H1 (cell line): ENCODE measurements around the gene AKAP12. TPM values are rescaled to one million over a fixed set of nuclear protein-coding genes. Genes with fewer than 3 reads are reported as not detected.

Experiments
- CTCF ChIA-PET: fragments of 300-600 bp; sonication (Branson Sonifier 250); formaldehyde crosslinking; loops from one replicate; lab custom pipeline; 2021; ENCODE audit not compliant: partially characterized antibody; lab: Charles Lee
- POLR2A ChIA-PET: fragments of 300-600 bp; sonication (Branson Sonifier 250); formaldehyde crosslinking; loops from one replicate; lab custom pipeline; 2021; ENCODE audit warnings: inconsistent platforms; ENCODE audit not compliant: partially characterized antibody; lab: Charles Lee
- DNase-seq, 2 experiments: peaks; one replicate each; pipeline versions ENCODE4 v3.0.0 to v3.0.0-alpha.2; 2010 to 2022; ENCODE audit warnings: low spot score in 2 of 2, low read depth in 1 of 2, mixed read lengths in 1 of 2
- FAIRE-seq: peaks from 2 replicates; lab custom pipeline; 2011; peaks lifted over from hg19 to GRCh38; lab: Jason Lieb, UNC
- H2AFZ ChIP-seq: 2 replicates; pipeline ENCODE4 v1.8.1; 2012; ENCODE audit warnings: low read length, inconsistent platforms
- H2AK5ac ChIP-seq: 2 replicates; pipeline ENCODE4 v1.6.1; 2013; ENCODE audit warnings: low read depth, low read length
- H2BK120ac ChIP-seq: replicated peaks from 2 replicates; pipeline ENCODE3; 2013; ENCODE audit warnings: low read depth, low read length, inconsistent platforms
- H2BK12ac ChIP-seq: 2 replicates; pipeline ENCODE4 v1.6.1; 2013; ENCODE audit warnings: low read depth, low read length
- H2BK15ac ChIP-seq: 2 replicates; pipeline ENCODE4 v1.6.1; 2013; ENCODE audit warnings: low read length
- H2BK20ac ChIP-seq: 2 replicates; pipeline ENCODE4 v1.6.1; 2013; ENCODE audit warnings: low read length
- H2BK5ac ChIP-seq: 2 replicates; pipeline ENCODE4 v1.6.1; 2013; ENCODE audit warnings: low read depth, low read length
- H3K14ac ChIP-seq: 2 replicates; pipeline ENCODE4 v1.6.1; 2013; ENCODE audit warnings: inconsistent platforms; ENCODE audit not compliant: insufficient read length
- H3K18ac ChIP-seq: 2 replicates; pipeline ENCODE4 v1.6.1; 2013; ENCODE audit warnings: low read length; ENCODE audit errors: extremely low read depth
- H3K23ac ChIP-seq: 2 replicates; pipeline ENCODE4 v1.6.1; 2013; ENCODE audit warnings: inconsistent platforms; ENCODE audit not compliant: insufficient read length
- H3K23me2 ChIP-seq: 2 replicates; pipeline ENCODE4 v1.6.1; 2013; ENCODE audit warnings: low read depth, low read length
- H3K27ac ChIP-seq: 2 replicates; pipeline ENCODE4 v1.6.1; 2011; ENCODE audit warnings: low read depth, low read length, inconsistent platforms
- H3K27me3 ChIP-seq, 4 experiments: replicated peaks in 1 of 4; 1 replicate in 1 of 4; 2 replicates in 3 of 4; pipeline versions ENCODE4 v1.6.1 to v1.8.1; 2011 to 2013; ENCODE audit warnings: low read length in 3 of 4, mild to moderate bottlenecking in 3 of 4, inconsistent platforms in 2 of 4, mixed read lengths in 2 of 4, moderate library complexity in 1 of 4; ENCODE audit not compliant: control insufficient read depth in 3 of 4, insufficient read depth in 3 of 4; ENCODE audit errors: extremely low read depth in 1 of 4
- H3K36me3 ChIP-seq, 4 experiments: 2 replicates each; pipeline versions ENCODE4 v1.6.1 to v1.8.1; 2011 to 2013; ENCODE audit warnings: mild to moderate bottlenecking in 4 of 4, low read length in 3 of 4, moderate library complexity in 2 of 4, control low read depth in 1 of 4, inconsistent platforms in 1 of 4; ENCODE audit not compliant: insufficient read depth in 4 of 4, control insufficient read depth in 2 of 4
- H3K4ac ChIP-seq: replicated peaks from 2 replicates; pipeline ENCODE3; 2013; ENCODE audit warnings: low read length, low read depth, mixed read lengths, inconsistent platforms; ENCODE audit not compliant: insufficient read length
- H3K4me1 ChIP-seq, 4 experiments: replicated peaks in 1 of 4; 1 replicate in 1 of 4; 2 replicates in 3 of 4; pipeline versions ENCODE4 v1.6.1 to v1.8.1; 2011 to 2013; ENCODE audit warnings: low read length in 3 of 4, inconsistent platforms in 2 of 4, mixed read lengths in 1 of 4; ENCODE audit not compliant: insufficient read depth in 4 of 4, control insufficient read depth in 3 of 4
- H3K4me2 ChIP-seq, 2 experiments: 2 replicates each; pipeline versions ENCODE4 v1.6.1 to v1.8.1; 2011 to 2013; ENCODE audit warnings: low read depth in 2 of 2, low read length in 2 of 2, control low read depth in 1 of 2, inconsistent platforms in 1 of 2, mild to moderate bottlenecking in 1 of 2; ENCODE audit not compliant: insufficient read depth in 1 of 2
- H3K4me3 ChIP-seq, 4 experiments: fragments of 200-600, 300-600 bp in 1 of 4; sonication (generic), shearing (Covaris generic), sonication (Bioruptor Twin) in 1 of 4; 2 replicates each; pipeline versions ENCODE4 v1.5.1 to v1.8.1; 2011 to 2016; ENCODE audit warnings: low read length in 4 of 4, low read depth in 3 of 4, control low read depth in 2 of 4, inconsistent platforms in 2 of 4, mild to moderate bottlenecking in 2 of 4, mixed read lengths in 1 of 4, moderate library complexity in 1 of 4; ENCODE audit not compliant: insufficient read depth in 2 of 4; ENCODE audit errors: extremely low read depth in 1 of 4
- H3K56ac ChIP-seq: replicated peaks from 2 replicates; pipeline ENCODE3; 2013; ENCODE audit warnings: low read depth, mild to moderate bottlenecking, mixed read lengths, low read length, inconsistent platforms; ENCODE audit not compliant: insufficient read length
- H3K79me1 ChIP-seq: 2 replicates; pipeline ENCODE4 v1.6.1; 2013; ENCODE audit warnings: low read depth, low read length, control low read depth
- H3K79me2 ChIP-seq, 2 experiments: 2 replicates each; pipeline versions ENCODE4 v1.6.1 to v1.8.1; 2012 to 2013; ENCODE audit warnings: low read length in 2 of 2, mild to moderate bottlenecking in 2 of 2, inconsistent platforms in 1 of 2; ENCODE audit not compliant: insufficient read depth in 2 of 2, control insufficient read depth in 1 of 2
- H3K9ac ChIP-seq, 4 experiments: replicated peaks in 1 of 4; 1 replicate in 1 of 4; 2 replicates in 3 of 4; pipeline versions ENCODE4 v1.6.1 to v1.8.1; 2011 to 2013; ENCODE audit warnings: low read depth in 3 of 4, low read length in 3 of 4, control low read depth in 2 of 4, mild to moderate bottlenecking in 2 of 4, moderate library complexity in 2 of 4, inconsistent platforms in 1 of 4; ENCODE audit errors: extremely low read depth in 1 of 4
- H3K9me3 ChIP-seq, 2 experiments: 2 replicates each; pipeline versions ENCODE4 v1.6.1 to v1.8.1; 2012 to 2013; ENCODE audit warnings: mild to moderate bottlenecking in 2 of 2, moderate library complexity in 2 of 2, control low read depth in 1 of 2, inconsistent platforms in 1 of 2, low read depth in 1 of 2, low read length in 1 of 2, mixed read lengths in 1 of 2; ENCODE audit not compliant: insufficient read depth in 2 of 2
- H4K20me1 ChIP-seq, 2 experiments: replicated peaks in 1 of 2; 2 replicates each; pipeline versions ENCODE3 to v1.8.1; 2011 to 2013; ENCODE audit warnings: inconsistent platforms in 2 of 2, low read length in 2 of 2, mild to moderate bottlenecking in 1 of 2; ENCODE audit not compliant: insufficient read depth in 2 of 2, control insufficient read depth in 1 of 2
- H4K5ac ChIP-seq: 2 replicates; pipeline ENCODE4 v1.6.1; 2013; ENCODE audit warnings: low read length, low read depth, mixed read lengths, inconsistent platforms; ENCODE audit not compliant: insufficient read length
- H4K8ac ChIP-seq: 2 replicates; pipeline ENCODE4 v1.8.0; 2013; ENCODE audit warnings: mild to moderate bottlenecking, moderate library complexity, low read length, inconsistent platforms; ENCODE audit not compliant: insufficient read depth; ENCODE audit errors: extremely low read depth
- H4K91ac ChIP-seq: replicated peaks from 2 replicates; pipeline ENCODE3; 2013; ENCODE audit warnings: low read length, mixed read lengths, inconsistent platforms; ENCODE audit not compliant: insufficient read length
- SRF ChIP-seq: IDR thresholded peaks from 2 replicates; pipeline ENCODE4 v1.6.1; 2011; ENCODE audit warnings: mild to moderate bottlenecking, low read depth, low read length, moderate library complexity
- WGBS, 2 experiments: shearing (Covaris generic) in 1 of 2; methylation state at CpG; one replicate each; pipeline versions ENCODE4 v1.1.6 to v1.1.7; 2013 to 2015; ENCODE audit warnings: low lambda C conversion rate in 2 of 2, mixed read lengths in 2 of 2, inconsistent platforms in 1 of 2, low coverage in 1 of 2, missing lambda C conversion rate in 1 of 2; ENCODE audit not compliant: insufficient replicate concordance in 2 of 2, insufficient coverage in 1 of 2, insufficient read length in 1 of 2; ENCODE audit errors: extremely low coverage in 1 of 2, missing lambda C conversion rate in 1 of 2; 5-methylcytosine and 5-hydroxymethylcytosine counted together
- polyA plus RNA-seq, 7 experiments: library from polyadenylated mRNA; depleted of rRNA in 3 of 7; stranded (reverse) in 5 of 7; unstranded in 2 of 7; fragments of >200 nt in 5 of 7; fragments of 200-250 nt in 2 of 7; gene quantifications; 1 replicate in 5 of 7; 2 replicates in 1 of 7; 4 replicates in 1 of 7; pipeline versions ENCODE4 v1.2.1 to v1.2.3, GENCODE V29; 2011 to 2013; ENCODE audit warnings: missing spikeins in 2 of 7, mixed read lengths in 2 of 7
- total RNA-seq: library from RNA; stranded (reverse); fragmentation: NEBNext Ultra II Directional; extraction: Animal tissue kit (Norgen Biotek cat#: 25700); gene quantifications from 2 replicates; pipeline ENCODE4 v1.2.1, GENCODE V29; 2021

AKAP12 gene
- total and polyA plus RNA-seq, 2 of the 8 experiments (the other 6 are each of a cell fraction or from before 2014, with no cell fraction given): 14.6 to 79.2 TPM

- no peak for TF ChIP-seq SRF
- H3K18ac ChIP-seq: no peak overlapping the region
Measured at GRCh38 chr6:151376440-151376839, 136.7 kb downstream of the AKAP12 start.

More at GRCh38 chr6:151376440-151376839, 136.7 kb downstream of the AKAP12 start:
- peaks cover 8% of the 10 kb centered on the region for H3K79me1 ChIP-seq
- no peak overlapping the region for H3K14ac ChIP-seq
- H3K79me2 ChIP-seq: peaks cover 4 to 71% of the 10 kb centered on the region in 2 experiments; a peak in 3 of 4 replicates
- no peaks in the 10 kb centered on the region for H3K27me3 ChIP-seq
- H3K9ac ChIP-seq: no peak overlapping the region
- DNase-seq (no peak), FAIRE-seq (no peak)
- peaks cover 0 to 4% (median 0%) of the 10 kb centered on the region in 4 experiments; a peak in 3 of 8 replicates for H3K36me3 ChIP-seq
- H3K4me2 ChIP-seq: no peak overlapping the region
- H2BK12ac ChIP-seq: no peak overlapping the region
- no peak overlapping the region for H2AK5ac ChIP-seq
- no peak overlapping the region for H3K27ac ChIP-seq
- H4K91ac ChIP-seq: no peak overlapping the region
- H2AFZ ChIP-seq: no peak overlapping the region
- no peak overlapping the region for H2BK15ac ChIP-seq
- 100% methylated on average over 1 of the region's 1 CpG; no CpG with 5 or more reads in 1 of the 2 experiments for WGBS, 2 experiments
- H3K23ac ChIP-seq: no peak overlapping the region
- no peaks in the 10 kb centered on the region for H3K9me3 ChIP-seq
- no peak overlapping the region for H2BK5ac ChIP-seq
- peaks cover 2 to 3% of the 10 kb centered on the region in 2 experiments for H4K20me1 ChIP-seq
- H4K5ac ChIP-seq: no peak overlapping the region
- no peak overlapping the region for H3K4ac ChIP-seq
- H3K4me3 ChIP-seq: no peak overlapping the region
- H3K23me2 ChIP-seq: no peaks in the 10 kb centered on the region
- no peak overlapping the region for H2BK20ac ChIP-seq
- peaks cover 0 to 9% (median 4%) of the 10 kb centered on the region in 4 experiments; a peak in 5 of 7 replicates for H3K4me1 ChIP-seq
- no peak overlapping the region for H2BK120ac ChIP-seq
- ChIA-PET CTCF (no interaction called here), POLR2A (interaction anchor here (3.4 kb wide), 1 partner anchor 14 kb away, joined by 16 read pairs; no protein-coding TSS in a partner anchor)
- no peak overlapping the region for H3K56ac ChIP-seq
- no peak overlapping the region for H4K8ac ChIP-seq
